HepG2 (cell line): Measurements from ENCODE around the gene UVSSA. TPM values are rescaled to one million over a fixed set of nuclear protein-coding genes. Genes with fewer than 3 reads are reported as not detected.
A peak's percentile ranks its signal among the peaks of the same experiment; 100 is the strongest.

Experiments
- ATAC-seq: fragments of 200-7000 bp; cut with Tn5 transposase; 3 replicates; pipeline ENCODE4 v1.9.1; 2020; ENCODE audit warnings: mild to moderate bottlenecking, moderate library complexity
- BruUV-seq: library from RNA; stranded (reverse); fragments of 400-500 nt; replicated peaks from 2 replicates; lab custom pipeline; 2021; lab: Mats Ljungman, UMichigan
- CTCF ChIA-PET: fragments of 300-600 bp; formaldehyde crosslinking; extraction: SDS; loops from one replicate; lab custom pipeline; 2021; ENCODE audit warnings: low total read pairs, inconsistent platforms, low intra/inter-chr PET ratio; lab: Yijun Ruan, JAX
- POLR2A ChIA-PET: fragments of 350-600 bp; sonication (Branson Sonifier 250); formaldehyde crosslinking; loops from one replicate; lab custom pipeline; 2020; ENCODE audit warnings: antibody characterized with exemption, inconsistent platforms; lab: Yijun Ruan, JAX
- DNase-seq: peaks from one replicate; pipeline ENCODE4 v3.0.0-alpha.2; 2015; ENCODE audit warnings: low spot score
- FAIRE-seq: peaks from 3 replicates; lab custom pipeline; 2011; peaks lifted over from hg19 to GRCh38; lab: Jason Lieb, UNC
- H2AFZ ChIP-seq: one replicate; pipeline ENCODE4 v1.6.1; 2011; ENCODE audit warnings: low read length, inconsistent platforms
- H3K27ac ChIP-seq: fragments of 300-600 bp; 3 replicates; pipeline ENCODE4 v1.8.0; 2011; ENCODE audit warnings: mixed run types, mild to moderate bottlenecking, mixed read lengths, low read length, inconsistent platforms; ENCODE audit not compliant: insufficient read depth; ENCODE audit errors: extremely low read length
- H3K27me3 ChIP-seq, 2 experiments: fragments of 200-600 bp in 1 of 2; 2 replicates in 1 of 2; 3 replicates in 1 of 2; pipeline versions ENCODE4 v1.6.0 to v1.8.0; 2011; ENCODE audit warnings: low read length in 2 of 2, mild to moderate bottlenecking in 2 of 2, moderate library complexity in 2 of 2, inconsistent platforms in 1 of 2; ENCODE audit not compliant: insufficient read depth in 2 of 2, control insufficient read depth in 1 of 2
- H3K36me3 ChIP-seq, 2 experiments: fragments of 200-600 bp in 1 of 2; replicated peaks in 1 of 2; 2 replicates in 1 of 2; 3 replicates in 1 of 2; pipeline versions ENCODE4 v1.5.1 to v1.8.0; 2011; ENCODE audit warnings: low read length in 2 of 2, inconsistent platforms in 1 of 2; ENCODE audit not compliant: insufficient read depth in 2 of 2, control insufficient read depth in 1 of 2
- H3K4me1 ChIP-seq: 2 replicates; pipeline ENCODE4 v1.5.1; 2012; ENCODE audit warnings: low read length, inconsistent platforms; ENCODE audit not compliant: insufficient read depth
- H3K4me2 ChIP-seq: 2 replicates; pipeline ENCODE4 v1.6.0; 2011; ENCODE audit warnings: low read depth, low read length, inconsistent platforms
- H3K4me3 ChIP-seq, 3 experiments: fragments of 200-600 bp in 1 of 3; sonication (generic), shearing (Covaris generic) in 1 of 3; replicated peaks in 1 of 3; 2 replicates each; pipeline ENCODE4 v1.5.1; 2011 to 2016; ENCODE audit warnings: low read length in 3 of 3, inconsistent platforms in 2 of 3, low read depth in 2 of 3, mild to moderate bottlenecking in 2 of 3, control low read depth in 1 of 3, mixed read lengths in 1 of 3; ENCODE audit not compliant: insufficient read depth in 1 of 3
- H3K79me2 ChIP-seq: one replicate; pipeline ENCODE4 v1.6.1; 2011; ENCODE audit warnings: low read length, inconsistent platforms; ENCODE audit not compliant: insufficient read depth
- H3K9ac ChIP-seq: 2 replicates; pipeline ENCODE4 v1.6.0; 2011; ENCODE audit warnings: mild to moderate bottlenecking, low read depth, low read length, inconsistent platforms; ENCODE audit not compliant: insufficient read depth
- H3K9me3 ChIP-seq: 2 replicates; pipeline ENCODE4 v1.5.1; 2012; ENCODE audit warnings: mild to moderate bottlenecking, low read length
- H4K20me1 ChIP-seq: 2 replicates; pipeline ENCODE4 v1.6.0; 2011; ENCODE audit warnings: inconsistent platforms, mild to moderate bottlenecking, low read length, moderate library complexity; ENCODE audit not compliant: insufficient read depth
- CENPX ChIP-seq: sonication (generic); formaldehyde crosslinking; IDR thresholded peaks from 2 replicates; pipeline ENCODE4 v1.9.0; 2021; ENCODE audit warnings: mild to moderate bottlenecking, missing genetic modification reagents, moderate library complexity
- GABPB1 ChIP-seq: IDR thresholded peaks from 2 replicates; pipeline ENCODE4 v1.6.1; 2016; ENCODE audit warnings: mild to moderate bottlenecking, missing genetic modification reagents, moderate library complexity, missing compliant biosample characterization
- HOXA3 ChIP-seq: sonication (generic); formaldehyde crosslinking; IDR thresholded peaks from 2 replicates; pipeline ENCODE4 v1.5.0; 2020; ENCODE audit warnings: missing genetic modification reagents
- IRF2 ChIP-seq: IDR thresholded peaks from 2 replicates; pipeline ENCODE4 v1.6.1; 2018; ENCODE audit warnings: missing genetic modification reagents, missing compliant biosample characterization
- MIER2 ChIP-seq: IDR thresholded peaks from 2 replicates; pipeline ENCODE4 v1.6.1; 2016; ENCODE audit warnings: missing biosample characterization, missing genetic modification reagents
- MTA3 ChIP-seq: sonication (generic); formaldehyde crosslinking; IDR thresholded peaks from 2 replicates; pipeline ENCODE4 v1.4.0; 2020; ENCODE audit warnings: missing genetic modification reagents
- NFE2L2 ChIP-seq: fragments of 150-350 bp; IDR thresholded peaks from 2 replicates; pipeline ENCODE4 v1.6.1; 2014; ENCODE audit warnings: low read length
- NFYB ChIP-seq: sonication (generic); formaldehyde crosslinking; IDR thresholded peaks from 2 replicates; pipeline ENCODE4 v1.4.0; 2020; ENCODE audit warnings: missing genetic modification reagents
- RNF2 ChIP-seq: fragments of 450-650 bp; conservative IDR thresholded peaks from 2 replicates; pipeline ENCODE4 v1.6.1; 2016; ENCODE audit warnings: low read depth
- SMAD9 ChIP-seq: sonication (generic); formaldehyde crosslinking; IDR thresholded peaks from 2 replicates; pipeline ENCODE4 v1.5.1; 2020; ENCODE audit warnings: mild to moderate bottlenecking, missing genetic modification reagents
- ZBTB1 ChIP-seq: sonication (generic); formaldehyde crosslinking; IDR thresholded peaks from 2 replicates; pipeline ENCODE4 v1.4.0; 2020; ENCODE audit warnings: missing genetic modification reagents, borderline replicate concordance
- ZFX ChIP-seq: sonication (generic); formaldehyde crosslinking; IDR thresholded peaks from 2 replicates; pipeline ENCODE4 v1.4.0; 2020; ENCODE audit warnings: mild to moderate bottlenecking, low read depth, missing genetic modification reagents, moderate library complexity
- ZMYM3 ChIP-seq: sonication (generic); formaldehyde crosslinking; IDR thresholded peaks from 2 replicates; pipeline ENCODE4 v1.5.1; 2020; ENCODE audit warnings: mild to moderate bottlenecking, missing genetic modification reagents
- ZNF24 ChIP-seq: fragments of 450-650 bp; IDR thresholded peaks from 2 replicates; pipeline ENCODE4 v1.6.1; 2017; ENCODE audit warnings: antibody characterized with exemption, mild to moderate bottlenecking
- ZNF260 ChIP-seq: sonication (generic); formaldehyde crosslinking; IDR thresholded peaks from 2 replicates; pipeline ENCODE4 v1.4.0; 2020; ENCODE audit warnings: missing genetic modification reagents, low read depth, mild to moderate bottlenecking, borderline replicate concordance
- ZNF451 ChIP-seq: sonication (generic); formaldehyde crosslinking; IDR thresholded peaks from 2 replicates; pipeline ENCODE4 v1.5.0; 2020; ENCODE audit warnings: mild to moderate bottlenecking, missing genetic modification reagents
- ZNF501 ChIP-seq: sonication (generic); formaldehyde crosslinking; IDR thresholded peaks from 2 replicates; pipeline ENCODE4 v1.5.1; 2020; ENCODE audit warnings: mild to moderate bottlenecking, moderate library complexity, missing genetic modification reagents
- ZNF557 ChIP-seq: sonication (generic); formaldehyde crosslinking; IDR thresholded peaks from 2 replicates; pipeline ENCODE4 v1.4.0; 2020; ENCODE audit warnings: missing genetic modification reagents
- ZNF660 ChIP-seq: sonication (generic); formaldehyde crosslinking; IDR thresholded peaks from 2 replicates; pipeline ENCODE4 v1.5.1; 2020; ENCODE audit warnings: mild to moderate bottlenecking, low read depth, missing genetic modification reagents, borderline replicate concordance
- ZNF878 ChIP-seq: sonication (generic); formaldehyde crosslinking; IDR thresholded peaks from 2 replicates; pipeline ENCODE4 v1.8.1; 2023; ENCODE audit warnings: mild to moderate bottlenecking, missing genetic modification reagents, moderate library complexity
- WGBS: methylation state at CpG from one replicate; pipeline ENCODE4 v1.1.6; 2017; ENCODE audit warnings: low lambda C conversion rate; 5-methylcytosine and 5-hydroxymethylcytosine counted together
- in situ Hi-C: cut with HindIII; loops from 2 replicates; pipeline ENCODE4 v1.10.0; 2017; ENCODE audit warnings: low pct_unique_long_range_greater_than_20kb; ENCODE audit not compliant: extremely low pct_ligation_motif_present
- intact Hi-C: fragments of 100-400 bp; cut with micrococcal nuclease; formaldehyde crosslinking; loops from one replicate; pipeline ENCODE4 v1.10.0; 2022; ENCODE audit not compliant: unreplicated experiment
- polyA plus RNA-seq, 8 experiments: library from polyadenylated mRNA; depleted of rRNA in 3 of 8; stranded (reverse) in 7 of 8; unstranded in 1 of 8; fragments of >200 nt; fragmentation: Illumina TruSeq in 4 of 8; extraction: Trizol in 4 of 8; gene quantifications; 2 replicates each; pipeline versions ENCODE4 v1.2.1 to v1.2.3, GENCODE V29; 2011 to 2016; ENCODE audit warnings: low read depth in 4 of 8, missing spikeins in 1 of 8, mixed read lengths in 1 of 8; ENCODE audit not compliant: insufficient read depth in 1 of 8
- total RNA-seq, 5 experiments: library from RNA; depleted of rRNA; stranded (reverse); fragments of >200 nt; fragmentation: Illumina TruSeq; extraction: Trizol; gene quantifications; 2 replicates each; pipeline ENCODE4 v1.2.3, GENCODE V29; 2016; ENCODE audit warnings: low read depth in 1 of 5
- TF ChIP-seq, protein P1 (sequence below): sonication (generic); formaldehyde crosslinking; IDR thresholded peaks from 2 replicates; pipeline ENCODE4 v1.8.0; 2023; ENCODE audit warnings: mild to moderate bottlenecking, missing genetic modification reagents
- TF ChIP-seq, protein P2 (sequence below): IDR thresholded peaks from 2 replicates; pipeline ENCODE4 v1.6.1; 2016
- TF ChIP-seq, protein P3 (sequence below): sonication (generic); formaldehyde crosslinking; IDR thresholded peaks from 2 replicates; pipeline ENCODE4 v1.4.0; 2020; ENCODE audit warnings: missing genetic modification reagents

UVSSA gene
- total and polyA plus RNA-seq, 2 of the 13 experiments (the other 11 are each of a cell fraction or from before 2014, with no cell fraction given): 4.6 to 8.4 TPM

DNA sequence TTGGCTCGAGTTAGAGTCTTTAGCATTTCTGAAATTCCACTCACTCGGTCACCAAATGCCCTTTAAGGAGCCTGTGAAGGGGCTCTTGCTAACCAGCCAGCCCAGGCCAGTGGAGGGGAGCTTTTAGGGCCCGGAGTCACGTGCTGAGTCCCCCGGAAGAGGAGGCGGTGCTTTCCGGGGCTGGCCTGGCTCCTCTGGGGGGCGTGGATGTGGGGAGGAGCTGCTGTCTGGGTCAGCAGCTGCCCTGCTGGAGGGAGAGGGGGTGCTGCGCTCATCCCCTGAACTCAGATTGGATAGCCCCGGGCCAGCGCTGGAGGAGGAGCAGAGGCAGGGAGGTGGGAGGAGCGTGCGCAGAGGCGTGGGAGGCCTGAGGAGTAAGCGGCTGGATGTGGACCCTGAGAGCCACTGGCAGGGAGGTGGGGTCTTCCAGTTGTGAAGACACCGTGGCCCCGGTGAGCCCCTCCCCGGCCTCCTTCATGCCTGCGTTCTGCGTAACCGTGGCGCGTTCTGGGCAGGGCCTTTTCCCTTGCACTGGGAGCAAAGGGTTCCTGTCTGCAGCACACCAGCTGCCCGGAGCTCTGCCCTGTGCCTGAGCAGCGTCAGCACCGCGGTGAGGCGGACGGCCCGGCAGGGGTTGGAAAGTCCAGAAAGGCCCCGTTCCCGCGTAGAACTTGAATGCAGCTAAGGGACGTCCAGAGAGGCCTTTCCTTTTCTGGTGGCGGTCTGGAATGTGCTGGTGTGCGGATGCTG, 37.6 kb upstream of the UVSSA start:
- POLR2A ChIA-PET: interaction anchor here (0.7 to 2.6 kb wide), 8 partner anchors 9 to 137 kb away, joined by 3 to 29 read pairs (median 8); partner anchors contain the start of genes CTBP1, MAEA, SPON2 and UVSSA
- Histone ChIP-seq H3K4me1 (peaks cover 72% of the 10 kb centered on the region), H3K4me3 (peak overlapping the region; percentile 57 to 78 (median 73); a peak in 5 of 6 replicates), H3K27ac (peak overlapping the region; percentile 75), H3K79me2 (peaks cover 76% of the 10 kb centered on the region), H4K20me1 (peaks cover 11% of the 10 kb centered on the region; the same call in 1 of the 2 replicates), H3K36me3 (peaks cover 11 to 20% of the 10 kb centered on the region in 2 experiments), H3K9me3 (no peaks in the 10 kb centered on the region), H3K4me2 (peak overlapping the region; percentile 92), H3K27me3 (no peaks in the 10 kb centered on the region), H3K9ac (peak overlapping the region; percentile 74), H2AFZ (no peak overlapping the region)
- 0% methylated on average over 25 of the region's 36 CpGs for WGBS
- intact Hi-C loops (loop anchor here (2.0 to 5.0 kb wide), 2 partner anchors 23 to 38 kb away; partner anchors contain the start of gene UVSSA), in situ Hi-C loops (no loop called here)
- ATAC-seq: peak; percentile 95
- BruUV-seq: no TSS peak
- peak; percentile 85 for FAIRE-seq
- CTCF ChIA-PET: no interaction called here
- peak; percentile 91 for DNase-seq
- TF ChIP-seq ZNF501 (CRISPR knock-in tag) (peak; percentile 82), CENPX (no peak), ZNF260 (no peak), ZNF451 (no peak), MTA3 (CRISPR knock-in tag) (no peak), NFE2L2 (no peak), HOXA3 (CRISPR knock-in tag) (peak; percentile 67; the same call in 1 of the 2 replicates), ZNF878 (CRISPR knock-in tag) (no peak), ZNF557 (CRISPR knock-in tag) (no peak), NFYB (peak; percentile 63), IRF2 (CRISPR knock-in tag) (0 out of 2 replicates have a peak, but pooled peaks have one; percentile 19), ZNF24 (no peak), ZBTB1 (CRISPR knock-in tag) (no peak), SMAD9 (CRISPR knock-in tag) (no peak), ZFX (CRISPR knock-in tag) (peak; percentile 64), MIER2 (CRISPR knock-in tag) (no peak), ZMYM3 (CRISPR knock-in tag) (no peak), ZNF660 (no peak), GABPB1 (CRISPR knock-in tag) (peak; percentile 90), RNF2 (no peak)
- TF ChIP-seq, protein P1, sequence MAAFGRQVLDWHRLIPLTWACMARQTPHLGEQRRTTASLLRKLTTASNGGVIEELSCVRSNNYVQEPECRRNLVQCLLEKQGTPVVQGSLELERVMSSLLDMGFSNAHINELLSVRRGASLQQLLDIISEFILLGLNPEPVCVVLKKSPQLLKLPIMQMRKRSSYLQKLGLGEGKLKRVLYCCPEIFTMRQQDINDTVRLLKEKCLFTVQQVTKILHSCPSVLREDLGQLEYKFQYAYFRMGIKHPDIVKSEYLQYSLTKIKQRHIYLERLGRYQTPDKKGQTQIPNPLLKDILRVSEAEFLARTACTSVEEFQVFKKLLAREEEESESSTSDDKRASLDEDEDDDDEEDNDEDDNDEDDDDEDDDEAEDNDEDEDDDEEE (CRISPR knock-in tag): 0 out of 2 replicates have a peak, but pooled peaks have one; percentile 63
- TF ChIP-seq, protein P2, sequence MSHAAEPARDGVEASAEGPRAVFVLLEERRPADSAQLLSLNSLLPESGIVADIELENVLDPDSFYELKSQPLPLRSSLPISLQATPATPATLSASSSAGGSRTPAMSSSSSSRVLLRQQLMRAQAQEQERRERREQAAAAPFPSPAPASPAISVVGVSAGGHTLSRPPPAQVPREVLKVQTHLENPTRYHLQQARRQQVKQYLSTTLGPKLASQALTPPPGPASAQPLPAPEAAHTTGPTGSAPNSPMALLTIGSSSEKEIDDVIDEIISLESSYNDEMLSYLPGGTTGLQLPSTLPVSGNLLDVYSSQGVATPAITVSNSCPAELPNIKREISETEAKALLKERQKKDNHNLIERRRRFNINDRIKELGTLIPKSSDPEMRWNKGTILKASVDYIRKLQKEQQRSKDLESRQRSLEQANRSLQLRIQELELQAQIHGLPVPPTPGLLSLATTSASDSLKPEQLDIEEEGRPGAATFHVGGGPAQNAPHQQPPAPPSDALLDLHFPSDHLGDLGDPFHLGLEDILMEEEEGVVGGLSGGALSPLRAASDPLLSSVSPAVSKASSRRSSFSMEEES (CRISPR knock-in tag): peak; percentile 92
- TF ChIP-seq, protein P3, sequence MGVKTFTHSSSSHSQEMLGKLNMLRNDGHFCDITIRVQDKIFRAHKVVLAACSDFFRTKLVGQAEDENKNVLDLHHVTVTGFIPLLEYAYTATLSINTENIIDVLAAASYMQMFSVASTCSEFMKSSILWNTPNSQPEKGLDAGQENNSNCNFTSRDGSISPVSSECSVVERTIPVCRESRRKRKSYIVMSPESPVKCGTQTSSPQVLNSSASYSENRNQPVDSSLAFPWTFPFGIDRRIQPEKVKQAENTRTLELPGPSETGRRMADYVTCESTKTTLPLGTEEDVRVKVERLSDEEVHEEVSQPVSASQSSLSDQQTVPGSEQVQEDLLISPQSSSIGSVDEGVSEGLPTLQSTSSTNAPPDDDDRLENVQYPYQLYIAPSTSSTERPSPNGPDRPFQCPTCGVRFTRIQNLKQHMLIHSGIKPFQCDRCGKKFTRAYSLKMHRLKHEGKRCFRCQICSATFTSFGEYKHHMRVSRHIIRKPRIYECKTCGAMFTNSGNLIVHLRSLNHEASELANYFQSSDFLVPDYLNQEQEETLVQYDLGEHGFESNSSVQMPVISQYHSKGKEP (CRISPR knock-in tag): no peak
